ENCODE results near the gene ASXL1.

ASXL1 gene

DNA sequence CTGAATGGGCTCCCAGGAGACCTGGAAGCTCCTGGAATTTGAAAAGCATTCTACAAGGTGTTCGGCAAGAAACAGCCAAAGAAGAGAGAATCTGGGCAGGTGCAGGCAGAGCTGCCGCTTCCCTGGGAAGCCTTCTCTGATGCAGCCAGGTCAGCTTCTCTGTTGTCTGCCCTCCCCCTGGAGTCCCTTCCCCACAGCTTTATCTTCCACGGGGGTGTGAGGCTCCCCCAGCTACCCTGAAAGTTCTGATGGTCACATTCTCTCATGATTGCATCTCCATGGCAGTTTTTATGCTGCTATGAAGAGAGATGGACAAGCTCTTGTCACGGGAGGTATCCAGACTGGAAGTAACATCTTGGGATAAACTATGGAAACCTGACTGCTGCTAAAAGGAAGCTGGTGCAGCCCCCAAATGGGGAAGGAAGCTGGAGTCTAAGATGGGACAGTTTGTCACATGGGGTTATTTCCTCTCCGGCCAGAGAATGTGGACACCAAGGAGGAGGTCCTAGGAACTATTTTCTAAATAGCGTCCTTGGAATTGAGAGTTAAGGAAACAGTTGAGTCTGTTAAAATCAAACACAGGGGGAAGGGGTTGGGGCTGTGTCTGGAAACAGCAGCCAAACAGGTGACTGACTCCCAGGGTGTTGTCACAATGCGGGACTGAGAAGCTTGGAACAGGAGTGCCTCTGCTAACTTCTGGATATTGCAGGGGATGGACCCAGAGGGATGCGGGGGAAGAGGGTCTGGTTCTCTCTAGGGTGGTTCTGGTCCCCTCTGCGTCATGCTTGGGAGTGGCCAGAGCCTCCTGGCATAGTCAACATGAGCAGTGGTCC is 91.1 kb downstream of the ASXL1 start:
- Histone ChIP-seq H2AFZ (ENCODE audit: insufficient read depth, low read length, poor library complexity) (no peak overlapping the region), H3K4me1 (ENCODE audit: control insufficient read depth in 1 of 2, insufficient read depth in 2 of 2, low read length in 2 of 2) (peaks cover 22 to 30% of the 10 kb centered on the region in 2 experiments), H2BK12ac (ENCODE audit: low read length) (no peak overlapping the region), H3K4ac (ENCODE audit: low read depth, low read length) (no peak overlapping the region), H2AK5ac (ENCODE audit: low read length) (no peak overlapping the region), H3K79me2 (ENCODE audit: control insufficient read depth, insufficient read depth, low read length, poor library complexity) (no peaks in the 10 kb centered on the region), H3K14ac (ENCODE audit: low read length) (no peak overlapping the region), H3K23ac (ENCODE audit: low read length) (no peak overlapping the region), H3K27ac (ENCODE audit: low read depth, low read length) (no peak overlapping the region), H3K4me3 (ENCODE audit: low read depth, low read length) (no peak overlapping the region), H4K91ac (ENCODE audit: low read depth, low read length) (no peak overlapping the region), H3K18ac (ENCODE audit: low read length) (no peak overlapping the region), H4K12ac (ENCODE audit: low read depth, low read length) (no peak overlapping the region), H3K27me3 (ENCODE audit: insufficient read depth, low read length) (no peaks in the 10 kb centered on the region), H3K79me1 (ENCODE audit: low read length) (peaks cover 4% of the 10 kb centered on the region), H3K4me2 (ENCODE audit: low read length) (no peak overlapping the region), H2BK5ac (ENCODE audit: low read depth, low read length, poor library complexity) (no peak overlapping the region), H4K8ac (ENCODE audit: low read depth, low read length) (no peak overlapping the region), H3K36me3 (ENCODE audit: control insufficient read depth in 1 of 2, insufficient read depth in 2 of 2, low read length in 2 of 2) (peaks cover 80 to 91% of the 10 kb centered on the region in 2 experiments), H3K9ac (ENCODE audit: low read length) (no peak overlapping the region), H3K9me3 (ENCODE audit: insufficient read depth, low read depth, low read length) (no peaks in the 10 kb centered on the region), H2BK120ac (ENCODE audit: insufficient read depth, low read length, poor library complexity) (no peak overlapping the region)
- no CpG with 5 or more reads among the region's 9 CpGs for WGBS (ENCODE audit: extremely low coverage, insufficient coverage, insufficient read length)
- no peak for DNase-seq

DNA sequence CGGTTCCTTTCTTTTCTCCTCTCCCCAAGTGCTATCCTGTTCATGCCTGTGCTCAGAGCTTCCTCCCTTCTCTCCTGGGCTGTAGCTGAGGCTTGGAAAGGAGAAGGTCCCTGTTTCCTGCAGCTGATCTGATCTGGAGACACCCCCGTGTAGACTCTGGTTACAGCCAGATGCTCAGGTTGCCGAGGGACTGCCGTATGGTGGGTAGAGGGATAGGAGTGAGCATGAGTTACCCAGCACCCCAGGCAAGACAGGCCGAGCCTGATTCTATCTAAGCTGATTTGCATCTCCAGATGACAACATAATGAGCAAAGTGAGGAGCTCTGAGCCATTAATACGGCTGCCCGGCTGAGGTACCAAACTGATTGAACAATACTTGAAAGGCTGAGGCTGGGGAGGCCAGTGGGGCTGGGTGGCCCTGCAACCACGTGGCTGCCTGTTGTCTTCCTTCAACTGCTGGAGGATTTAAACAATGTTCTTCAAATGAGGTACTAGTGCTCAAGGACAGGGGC is 91.8 kb downstream of the ASXL1 start:
- no peak overlapping the region for H3K14ac ChIP-seq (ENCODE audit: low read length)
- H4K8ac ChIP-seq (ENCODE audit: low read depth, low read length) = no peak overlapping the region
- H3K79me2 ChIP-seq (ENCODE audit: control insufficient read depth, insufficient read depth, low read length, poor library complexity) = no peaks in the 10 kb centered on the region
- no peaks in the 10 kb centered on the region for H3K27me3 ChIP-seq (ENCODE audit: insufficient read depth, low read length)
- no peak overlapping the region for H3K9ac ChIP-seq (ENCODE audit: low read length)
- no peak overlapping the region for H2BK5ac ChIP-seq (ENCODE audit: low read depth, low read length, poor library complexity)
- WGBS (ENCODE audit: extremely low coverage, insufficient coverage, insufficient read length) = no CpG with 5 or more reads among the region's 8 CpGs
- H3K4me1 ChIP-seq (ENCODE audit: control insufficient read depth in 1 of 2, insufficient read depth in 2 of 2, low read length in 2 of 2) = peaks cover 22 to 29% of the 10 kb centered on the region in 2 experiments
- H4K91ac ChIP-seq (ENCODE audit: low read depth, low read length) = no peak overlapping the region
- no peak overlapping the region for H3K23ac ChIP-seq (ENCODE audit: low read length)
- H3K79me1 ChIP-seq (ENCODE audit: low read length) = peaks cover 4% of the 10 kb centered on the region
- H4K12ac ChIP-seq (ENCODE audit: low read depth, low read length) = no peak overlapping the region
- H3K36me3 ChIP-seq (ENCODE audit: control insufficient read depth in 1 of 2, insufficient read depth in 2 of 2, low read length in 2 of 2) = peaks cover 87 to 94% of the 10 kb centered on the region in 2 experiments
- peaks cover 3% of the 10 kb centered on the region for H3K9me3 ChIP-seq (ENCODE audit: insufficient read depth, low read depth, low read length)
- H3K18ac ChIP-seq (ENCODE audit: low read length) = no peak overlapping the region
- H3K4me3 ChIP-seq (ENCODE audit: low read depth, low read length) = no peak overlapping the region
- H2AK5ac ChIP-seq (ENCODE audit: low read length) = no peak overlapping the region
- H3K27ac ChIP-seq (ENCODE audit: low read depth, low read length) = no peak overlapping the region
- H3K4ac ChIP-seq (ENCODE audit: low read depth, low read length) = no peak overlapping the region
- peak; percentile 20 to 46 for DNase-seq
- H2BK12ac ChIP-seq (ENCODE audit: low read length) = no peak overlapping the region
- H2BK120ac ChIP-seq (ENCODE audit: insufficient read depth, low read length, poor library complexity) = no peak overlapping the region
- H3K4me2 ChIP-seq (ENCODE audit: low read length) = no peak overlapping the region
- no peak overlapping the region for H2AFZ ChIP-seq (ENCODE audit: insufficient read depth, low read length, poor library complexity)

DNA sequence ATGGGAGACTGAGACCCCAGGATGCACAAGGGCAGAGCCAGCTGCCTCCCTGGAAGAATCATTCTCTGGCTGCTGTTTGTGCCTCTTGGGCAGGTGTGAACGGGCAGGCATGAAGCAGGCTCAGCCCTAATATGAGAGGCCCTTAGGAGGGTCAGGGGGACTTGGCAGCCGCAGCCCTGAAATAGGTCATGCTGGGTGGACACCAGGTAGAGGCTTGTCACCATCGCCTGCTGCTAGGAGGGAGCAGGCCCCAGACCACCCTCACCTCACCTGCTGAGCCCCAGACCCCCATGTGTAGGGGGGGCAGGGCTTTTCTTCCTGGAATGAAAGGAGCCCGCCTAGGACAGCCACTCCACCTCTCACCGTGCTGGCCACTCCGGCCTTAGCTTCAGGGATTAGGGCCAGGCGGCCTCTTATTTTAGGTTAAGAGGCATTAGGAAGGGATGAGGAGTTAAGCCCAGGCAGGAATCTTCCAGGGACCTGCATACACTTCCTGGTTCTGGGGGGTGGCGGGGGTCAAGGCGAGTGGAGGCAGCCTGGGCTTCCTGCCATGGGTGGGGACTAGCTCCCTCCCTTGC is 92.4 kb downstream of the ASXL1 start:
- Histone ChIP-seq H2AK5ac (ENCODE audit: low read length) (no peak overlapping the region), H4K91ac (ENCODE audit: low read depth, low read length) (peak overlapping the region; percentile 37), H3K79me2 (ENCODE audit: control insufficient read depth, insufficient read depth, low read length, poor library complexity) (no peaks in the 10 kb centered on the region), H3K27me3 (ENCODE audit: insufficient read depth, low read length) (no peaks in the 10 kb centered on the region), H3K27ac (ENCODE audit: low read depth, low read length) (no peak overlapping the region), H4K12ac (ENCODE audit: low read depth, low read length) (no peak overlapping the region), H3K9me3 (ENCODE audit: insufficient read depth, low read depth, low read length) (peaks cover 3% of the 10 kb centered on the region), H2BK5ac (ENCODE audit: low read depth, low read length, poor library complexity) (no peak overlapping the region), H2BK12ac (ENCODE audit: low read length) (no peak overlapping the region), H4K8ac (ENCODE audit: low read depth, low read length) (no peak overlapping the region), H3K4me3 (ENCODE audit: low read depth, low read length) (no peak overlapping the region), H3K36me3 (ENCODE audit: control insufficient read depth in 1 of 2, insufficient read depth in 2 of 2, low read length in 2 of 2) (peaks cover 91 to 95% of the 10 kb centered on the region in 2 experiments), H3K18ac (ENCODE audit: low read length) (no peak overlapping the region), H3K4me2 (ENCODE audit: low read length) (no peak overlapping the region), H2BK120ac (ENCODE audit: insufficient read depth, low read length, poor library complexity) (no peak overlapping the region), H2AFZ (ENCODE audit: insufficient read depth, low read length, poor library complexity) (no peak overlapping the region), H3K14ac (ENCODE audit: low read length) (no peak overlapping the region), H3K9ac (ENCODE audit: low read length) (no peak overlapping the region), H3K4ac (ENCODE audit: low read depth, low read length) (no peak overlapping the region), H3K23ac (ENCODE audit: low read length) (no peak overlapping the region), H3K79me1 (ENCODE audit: low read length) (peaks cover 4% of the 10 kb centered on the region), H3K4me1 (ENCODE audit: control insufficient read depth in 1 of 2, insufficient read depth in 2 of 2, low read length in 2 of 2) (peaks cover 21 to 27% of the 10 kb centered on the region in 2 experiments)
- WGBS (ENCODE audit: extremely low coverage, insufficient coverage, insufficient read length) = no CpG with 5 or more reads among the region's 9 CpGs
- no peak for DNase-seq

DNA sequence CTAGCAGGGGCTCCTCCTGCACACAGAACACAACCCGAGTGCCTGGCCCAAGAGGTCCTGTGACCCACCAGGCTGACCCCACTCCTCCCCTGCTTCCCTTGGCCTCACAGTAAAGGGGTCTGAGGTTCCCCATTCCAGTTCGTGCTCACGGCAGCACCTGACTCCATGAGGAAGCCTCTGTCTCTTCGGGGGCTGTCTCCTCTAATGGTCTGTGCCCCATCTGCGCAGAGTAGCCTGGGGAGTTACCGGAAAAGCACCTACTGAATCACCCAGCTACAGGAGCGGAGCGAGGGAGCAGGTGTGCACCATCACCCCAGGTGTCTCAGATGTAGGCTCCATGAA is 93.2 kb downstream of the ASXL1 start:
- Histone ChIP-seq H3K4me3 (ENCODE audit: low read depth, low read length) (no peak overlapping the region), H3K79me1 (ENCODE audit: low read length) (peaks cover 2% of the 10 kb centered on the region), H3K4me1 (ENCODE audit: control insufficient read depth in 1 of 2, insufficient read depth in 2 of 2, low read length in 2 of 2) (peaks cover 14 to 21% of the 10 kb centered on the region in 2 experiments), H3K27ac (ENCODE audit: low read depth, low read length) (no peak overlapping the region), H3K14ac (ENCODE audit: low read length) (no peak overlapping the region), H2AK5ac (ENCODE audit: low read length) (no peak overlapping the region), H3K18ac (ENCODE audit: low read length) (no peak overlapping the region), H4K8ac (ENCODE audit: low read depth, low read length) (no peak overlapping the region), H2BK5ac (ENCODE audit: low read depth, low read length, poor library complexity) (no peak overlapping the region), H2BK120ac (ENCODE audit: insufficient read depth, low read length, poor library complexity) (no peak overlapping the region), H3K23ac (ENCODE audit: low read length) (no peak overlapping the region), H3K9me3 (ENCODE audit: insufficient read depth, low read depth, low read length) (peaks cover 3% of the 10 kb centered on the region), H3K9ac (ENCODE audit: low read length) (no peak overlapping the region), H3K27me3 (ENCODE audit: insufficient read depth, low read length) (no peaks in the 10 kb centered on the region), H4K12ac (ENCODE audit: low read depth, low read length) (no peak overlapping the region), H3K4ac (ENCODE audit: low read depth, low read length) (no peak overlapping the region), H3K36me3 (ENCODE audit: control insufficient read depth in 1 of 2, insufficient read depth in 2 of 2, low read length in 2 of 2) (peaks cover 92 to 96% of the 10 kb centered on the region in 2 experiments), H4K91ac (ENCODE audit: low read depth, low read length) (no peak overlapping the region), H3K4me2 (ENCODE audit: low read length) (no peak overlapping the region), H2BK12ac (ENCODE audit: low read length) (no peak overlapping the region), H2AFZ (ENCODE audit: insufficient read depth, low read length, poor library complexity) (no peak overlapping the region), H3K79me2 (ENCODE audit: control insufficient read depth, insufficient read depth, low read length, poor library complexity) (no peaks in the 10 kb centered on the region)
- no CpG with 5 or more reads among the region's 8 CpGs for WGBS (ENCODE audit: extremely low coverage, insufficient coverage, insufficient read length)
- no peak for DNase-seq

Measured in trophoblast cell (in vitro differentiated cells and primary cell).